Sigmoid colon (tissue), 4 donors: Measurements from ENCODE around the gene TCF12.

Experiments used
- CTCF ChIP-seq, 4 experiments: fragments of 450-650 bp in 3 of 4; fragments of 200-600 bp in 1 of 4; IDR thresholded peaks; one replicate each; pipeline ENCODE4 v1.5.1; 2016 to 2019; ENCODE audit warnings: antibody characterized with exemption in 4 of 4, mild to moderate bottlenecking in 3 of 4, moderate library complexity in 2 of 4
- EP300 ChIP-seq, 4 donors: sonication (generic); formaldehyde crosslinking; IDR thresholded peaks; one replicate each; pipeline ENCODE4 v1.6.1; 2017; ENCODE audit warnings: antibody characterized with exemption in 4 of 4
- POLR2A ChIP-seq, 2 donors: fragments of 450-650 bp; IDR thresholded peaks; one replicate each; pipeline ENCODE4 v1.6.1; 2016; ENCODE audit warnings: antibody characterized with exemption in 2 of 2, mild to moderate bottlenecking in 2 of 2, moderate library complexity in 2 of 2
- POLR2AphosphoS5 ChIP-seq, 4 donors: sonication (generic); formaldehyde crosslinking; IDR thresholded peaks; one replicate each; pipeline ENCODE4 v1.6.1; 2017; ENCODE audit warnings: antibody characterized with exemption in 4 of 4

- no peak for TF ChIP-seq CTCF (IDR thresholded peaks at IDR 0.05)
- no peak for TF ChIP-seq POLR2AphosphoS5 (IDR thresholded peaks at IDR 0.05)
- TF ChIP-seq POLR2A (IDR thresholded peaks at IDR 0.05) = no peak
- no peak for TF ChIP-seq EP300 (IDR thresholded peaks at IDR 0.05)
These were observed 403.6 kb downstream of the TCF12 start for GRCh38 chr15:57321973-57322601.
